PC-3 (cell line): ENCODE results near the gene LRRC42. TPM values are rescaled to one million over a fixed set of nuclear protein-coding genes. Genes with fewer than 3 reads are reported as not detected.
A peak's percentile ranks its signal among the peaks of the same experiment; 100 is the strongest.

Source experiments
- ATAC-seq: fragments of 200-7000 bp; cut with Tn5 transposase; 2 replicates; pipeline ENCODE4 v1.9.1; 2020; ENCODE audit warnings: mild to moderate bottlenecking, moderate library complexity
- BruUV-seq: library from RNA; stranded (reverse); fragments of 400-500 nt; replicated peaks from 2 replicates; lab custom pipeline; 2021; lab: Mats Ljungman, UMichigan
- CTCF ChIA-PET: fragments of 300-600 bp; sonication (Branson Sonifier 250); formaldehyde crosslinking; loops from one replicate; lab custom pipeline; 2022; ENCODE audit warnings: antibody characterized with exemption; lab: Charles Lee
- POLR2A ChIA-PET: fragments of 300-600 bp; sonication (Branson Sonifier 250); formaldehyde crosslinking; loops from one replicate; lab custom pipeline; 2022; ENCODE audit warnings: antibody characterized with exemption; ENCODE audit not compliant: unreplicated experiment; lab: Charles Lee
- DNase-seq: peaks from one replicate; pipeline ENCODE4 v3.0.0-alpha.2; 2015
- H2AFZ ChIP-seq: fragments of 300-600 bp; sonication (generic); 2 replicates; pipeline ENCODE4 v1.6.0; 2016; ENCODE audit warnings: antibody characterized with exemption, low read length
- H3F3A ChIP-seq: fragments of 300-600 bp; sonication (generic); one replicate; pipeline ENCODE4 v1.6.0; 2017; ENCODE audit warnings: antibody characterized with exemption, low read length, control low read depth, mild to moderate bottlenecking; ENCODE audit not compliant: unreplicated experiment
- H3K27ac ChIP-seq: fragments of 300-600 bp; sonication (generic); 2 replicates; pipeline ENCODE4 v1.5.1; 2016; ENCODE audit warnings: mild to moderate bottlenecking, low read length
- H3K27me3 ChIP-seq: fragments of 300-600 bp; sonication (generic); 2 replicates; pipeline ENCODE4 v1.6.1; 2016; ENCODE audit warnings: low read length, mixed read lengths
- H3K36me3 ChIP-seq: fragments of 300-600 bp; sonication (generic); 2 replicates; pipeline ENCODE4 v1.6.1; 2016; ENCODE audit warnings: low read depth, mixed run types, low read length, mixed read lengths
- H3K4me1 ChIP-seq: fragments of 300-600 bp; sonication (generic); 2 replicates; pipeline ENCODE4 v1.5.1; 2016; ENCODE audit warnings: low read length; ENCODE audit not compliant: insufficient read depth
- H3K4me2 ChIP-seq: fragments of 300-600 bp; sonication (generic); 2 replicates; pipeline ENCODE4 v1.6.0; 2016; ENCODE audit warnings: low read length
- H3K4me3 ChIP-seq: fragments of 300-600 bp; sonication (generic); 2 replicates; pipeline ENCODE4 v1.5.1; 2016; ENCODE audit warnings: mild to moderate bottlenecking, low read length, mixed read lengths
- H3K79me2 ChIP-seq: fragments of 300-600 bp; sonication (generic); 2 replicates; pipeline ENCODE4 v1.6.1; 2017; ENCODE audit warnings: low read length, mixed read lengths
- H3K9ac ChIP-seq: fragments of 300-600 bp; sonication (generic); 2 replicates; pipeline ENCODE4 v1.6.0; 2016; ENCODE audit warnings: mild to moderate bottlenecking, low read length
- H3K9me2 ChIP-seq: fragments of 300-600 bp; sonication (generic); replicated peaks from 2 replicates; pipeline ENCODE4 v1.6.1; 2016; ENCODE audit warnings: mixed run types, low read length, mixed read lengths
- H3K9me3 ChIP-seq: fragments of 300-600 bp; sonication (generic); 2 replicates; pipeline ENCODE4 v1.6.1; 2016; ENCODE audit warnings: low read length, mixed read lengths
- H4K20me1 ChIP-seq: fragments of 300-600 bp; sonication (generic); 2 replicates; pipeline ENCODE4 v1.6.1; 2016; ENCODE audit warnings: low read length, mixed read lengths
- CTCF ChIP-seq: fragments of 300-600 bp; sonication (generic); conservative IDR thresholded peaks from 2 replicates; pipeline ENCODE4 v1.5.1; 2017; ENCODE audit warnings: antibody characterized with exemption, low read depth, mild to moderate bottlenecking, low read length
- EZH2 ChIP-seq: fragments of 300-600 bp; sonication (generic); IDR thresholded peaks from one replicate; pipeline ENCODE4 v1.6.1; 2017; ENCODE audit warnings: antibody characterized with exemption, mild to moderate bottlenecking, low read length; ENCODE audit not compliant: unreplicated experiment
- EZH2phosphoT487 ChIP-seq: fragments of 300-600 bp; sonication (generic); IDR thresholded peaks from 2 replicates; pipeline ENCODE4 v1.6.1; 2018; ENCODE audit warnings: mild to moderate bottlenecking, antibody characterized with exemption, low read length, borderline replicate concordance
- intact Hi-C: fragments of 100-400 bp; cut with micrococcal nuclease; formaldehyde crosslinking; loops from 2 replicates; pipeline ENCODE4 v1.9.0; 2023
- total RNA-seq: library from RNA; depleted of rRNA; stranded (reverse); fragments of >200 nt; gene quantifications from 2 replicates; pipeline ENCODE4 v1.2.3, GENCODE V29; 2014

Gene LRRC42
- total RNA-seq, 1 experiment from 2014 or later = 27.3 TPM

- no TSS peak for BruUV-seq
- no peak for DNase-seq
- TF ChIP-seq EZH2phosphoT487 (no peak), CTCF (no peak), EZH2 (no peak)
- no peak overlapping the region for H3K27ac ChIP-seq
- H4K20me1 ChIP-seq = no peaks in the 10 kb centered on the region
- peaks cover 11% of the 10 kb centered on the region; the same call in 1 of the 2 replicates for H3K9me3 ChIP-seq
- H2AFZ ChIP-seq = no peak overlapping the region
- no peak overlapping the region for H3K9ac ChIP-seq
- peaks cover 10% of the 10 kb centered on the region for H3K79me2 ChIP-seq
- ChIA-PET CTCF (no interaction called here), POLR2A (no interaction called here)
- H3K36me3 ChIP-seq = peaks cover 24% of the 10 kb centered on the region
- H3K4me2 ChIP-seq = no peak overlapping the region
- no peaks in the 10 kb centered on the region for H3K9me2 ChIP-seq
- peaks cover 29% of the 10 kb centered on the region for H3K4me1 ChIP-seq
- H3K27me3 ChIP-seq = no peaks in the 10 kb centered on the region
- no peak for ATAC-seq
- intact Hi-C loops = no loop called here
- H3F3A ChIP-seq = peaks cover 5% of the 10 kb centered on the region
- no peak overlapping the region for H3K4me3 ChIP-seq
These were observed 9.7 kb upstream of the LRRC42 start for GRCh38 chr1:53936430-53936829.

- no peak overlapping the region for H2AFZ ChIP-seq
- peaks cover 16% of the 10 kb centered on the region for H3K79me2 ChIP-seq
- H3K4me2 ChIP-seq = peak overlapping the region; percentile 60
- peak overlapping the region; percentile 5; the same call in 1 of the 2 replicates for H3K4me3 ChIP-seq
- no peaks in the 10 kb centered on the region for H3K27me3 ChIP-seq
- H3K4me1 ChIP-seq = peaks cover 47% of the 10 kb centered on the region
- intact Hi-C loops = no loop called here
- DNase-seq (peak; percentile 77), ATAC-seq (peak; percentile 85)
- peaks cover 11% of the 10 kb centered on the region; the same call in 1 of the 2 replicates for H3K9me3 ChIP-seq
- BruUV-seq = no TSS peak
- ChIA-PET CTCF (no interaction called here), POLR2A (no interaction called here)
- no peak for TF ChIP-seq EZH2
- TF ChIP-seq CTCF = no peak
- no peak for TF ChIP-seq EZH2phosphoT487
- H3K9me2 ChIP-seq = no peaks in the 10 kb centered on the region
- H3K36me3 ChIP-seq = peaks cover 24% of the 10 kb centered on the region
- no peaks in the 10 kb centered on the region for H4K20me1 ChIP-seq
- peak overlapping the region; percentile 84 for H3K27ac ChIP-seq
- peaks cover 11% of the 10 kb centered on the region for H3F3A ChIP-seq
- H3K9ac ChIP-seq = no peak overlapping the region
These were observed 7.9 kb upstream of the LRRC42 start for GRCh38 chr1:53938136-53938830.
